PC-9 (cell line): ENCODE measurements around the gene PFKFB3. TPM values are rescaled to one million over a fixed set of nuclear protein-coding genes. Genes with fewer than 3 reads are reported as not detected.

ENCODE experiments used
- BruUV-seq: library from RNA; stranded (reverse); fragments of 400-500 nt; replicated peaks from 2 replicates; lab custom pipeline; 2021; lab: Mats Ljungman, UMichigan
- CTCF ChIA-PET: fragments of 300-600 bp; sonication (Branson Sonifier 250); formaldehyde crosslinking; loops from one replicate; lab custom pipeline; 2022; ENCODE audit warnings: antibody characterized with exemption; lab: Charles Lee
- POLR2A ChIA-PET: fragments of 300-600 bp; sonication (Branson Sonifier 250); formaldehyde crosslinking; loops from one replicate; lab custom pipeline; 2022; ENCODE audit warnings: antibody characterized with exemption; ENCODE audit not compliant: unreplicated experiment; lab: Charles Lee
- DNase-seq, 2 experiments: peaks; one replicate each; pipeline versions ENCODE4 v3.0.0 to v3.0.0-alpha.2; 2015 to 2022; ENCODE audit warnings: mixed read lengths in 1 of 2
- H2AFZ ChIP-seq: fragments of 200-600 bp; sonication (generic); 2 replicates; pipeline ENCODE4 v1.8.1; 2017; ENCODE audit warnings: antibody characterized with exemption
- H3F3A ChIP-seq: fragments of 200-600 bp; sonication (generic); 2 replicates; pipeline ENCODE4 v1.8.1; 2017; ENCODE audit warnings: antibody characterized with exemption, mild to moderate bottlenecking, low read depth; ENCODE audit not compliant: insufficient read depth
- H3K27ac ChIP-seq: fragments of 200-600 bp; sonication (generic); 2 replicates; pipeline ENCODE4 v1.6.1; 2016; ENCODE audit warnings: mixed run types
- H3K27me3 ChIP-seq: fragments of 200-600 bp; sonication (generic); 2 replicates; pipeline ENCODE4 v1.6.1; 2016; ENCODE audit warnings: low read depth, mixed run types; ENCODE audit not compliant: insufficient read depth
- H3K36me3 ChIP-seq: fragments of 200-600 bp; sonication (generic); 2 replicates; pipeline ENCODE4 v1.6.1; 2016; ENCODE audit warnings: low read depth, mixed run types
- H3K4me1 ChIP-seq: fragments of 200-600 bp; sonication (generic); replicated peaks from 2 replicates; pipeline ENCODE4 v1.6.1; 2016; ENCODE audit warnings: mixed run types; ENCODE audit not compliant: insufficient read depth
- H3K4me2 ChIP-seq: fragments of 200-600 bp; sonication (generic); 2 replicates; pipeline ENCODE4 v1.6.1; 2017; ENCODE audit warnings: mixed run types
- H3K4me3 ChIP-seq: fragments of 200-600 bp; sonication (generic); 2 replicates; pipeline ENCODE4 v1.6.1; 2016; ENCODE audit warnings: mixed run types
- H3K79me2 ChIP-seq: fragments of 200-600 bp; sonication (generic); 2 replicates; pipeline ENCODE4 v1.6.1; 2017; ENCODE audit warnings: low read depth, mixed run types
- H3K9me2 ChIP-seq: fragments of 200-600 bp; sonication (generic); 2 replicates; pipeline ENCODE4 v1.8.1; 2017; ENCODE audit warnings: mild to moderate bottlenecking; ENCODE audit not compliant: insufficient read depth
- H3K9me3 ChIP-seq: fragments of 200-600 bp; sonication (generic); 2 replicates; pipeline ENCODE4 v1.8.1; 2016; ENCODE audit warnings: low read depth; ENCODE audit not compliant: insufficient read depth
- H4K20me1 ChIP-seq: fragments of 200-600 bp; sonication (generic); 2 replicates; pipeline ENCODE4 v1.8.1; 2017; ENCODE audit not compliant: insufficient read depth
- CTCF ChIP-seq: fragments of 200-600 bp; sonication (generic); conservative IDR thresholded peaks from 2 replicates; pipeline ENCODE4 v1.6.1; 2017; ENCODE audit warnings: mixed run types, antibody characterized with exemption, mild to moderate bottlenecking, moderate library complexity
- EZH2 ChIP-seq: fragments of 200-600 bp; sonication (generic); IDR thresholded peaks from 2 replicates; pipeline ENCODE4 v1.8.0; 2017; ENCODE audit warnings: antibody characterized with exemption, low read depth
- intact Hi-C: fragments of 100-400 bp; cut with micrococcal nuclease; formaldehyde crosslinking; loops from one replicate; pipeline ENCODE4 v1.10.0; 2022; ENCODE audit not compliant: unreplicated experiment
- total RNA-seq: library from RNA; stranded (reverse); gene quantifications from 2 replicates; pipeline ENCODE4 v1.2.3, GENCODE V29; 2021

Gene PFKFB3
- total RNA-seq, 1 experiment from 2014 or later: 37.8 TPM

- Histone ChIP-seq H3K4me2 (no peak overlapping the region), H3K9me3 (no peaks in the 10 kb centered on the region), H4K20me1 (peaks cover 10% of the 10 kb centered on the region; the same call in 1 of the 2 replicates), H3K36me3 (no peaks in the 10 kb centered on the region), H3K79me2 (0 out of 2 replicates have a peak, but pooled peaks cover 4% of the 10 kb centered on the region), H3K4me1 (no peaks in the 10 kb centered on the region), H3K9me2 (no peaks in the 10 kb centered on the region), H2AFZ (no peak overlapping the region), H3K27ac (no peak overlapping the region), H3F3A (no peaks in the 10 kb centered on the region), H3K27me3 (no peaks in the 10 kb centered on the region), H3K4me3 (no peak overlapping the region)
- DNase-seq: no peak
- POLR2A ChIA-PET: no interaction called here
- CTCF ChIA-PET: no interaction called here
- BruUV-seq: no TSS peak
- TF ChIP-seq CTCF (no peak), EZH2 (no peak)
- intact Hi-C loops: no loop called here
Observed at GRCh38 chr10:6215683-6216484, 13.2 kb downstream of the PFKFB3 start.

GRCh38 chr10:6216916-6217315 lies 14.2 kb downstream of the PFKFB3 start:
- no peaks in the 10 kb centered on the region for H3K9me2 ChIP-seq
- 0 out of 2 replicates have a peak, but pooled peaks cover 2% of the 10 kb centered on the region for H4K20me1 ChIP-seq
- H3K4me2 ChIP-seq: no peak overlapping the region
- ChIA-PET CTCF (no interaction called here), POLR2A (no interaction called here)
- no peak overlapping the region for H3K4me3 ChIP-seq
- H2AFZ ChIP-seq: no peak overlapping the region
- H3K4me1 ChIP-seq: no peaks in the 10 kb centered on the region
- no peaks in the 10 kb centered on the region for H3F3A ChIP-seq
- no peaks in the 10 kb centered on the region for H3K9me3 ChIP-seq
- BruUV-seq: no TSS peak
- H3K79me2 ChIP-seq: no peaks in the 10 kb centered on the region
- no peaks in the 10 kb centered on the region for H3K36me3 ChIP-seq
- H3K27ac ChIP-seq: no peak overlapping the region
- DNase-seq: no peak
- intact Hi-C loops: no loop called here
- H3K27me3 ChIP-seq: no peaks in the 10 kb centered on the region
- no peak for TF ChIP-seq CTCF
- TF ChIP-seq EZH2: no peak

GRCh38 chr10:6217611-6218010 lies 14.9 kb downstream of the PFKFB3 start:
- no peaks in the 10 kb centered on the region for H3K9me2 ChIP-seq
- intact Hi-C loops: no loop called here
- no peaks in the 10 kb centered on the region for H3K36me3 ChIP-seq
- no peak overlapping the region for H3K27ac ChIP-seq
- no peak for DNase-seq
- no peaks in the 10 kb centered on the region for H3K4me1 ChIP-seq
- H3K4me2 ChIP-seq: no peak overlapping the region
- no peaks in the 10 kb centered on the region for H3F3A ChIP-seq
- no peaks in the 10 kb centered on the region for H3K27me3 ChIP-seq
- H3K4me3 ChIP-seq: no peak overlapping the region
- H4K20me1 ChIP-seq: no peaks in the 10 kb centered on the region
- no TSS peak for BruUV-seq
- CTCF ChIA-PET: no interaction called here
- POLR2A ChIA-PET: interaction anchor here (0.7 kb wide), 1 partner anchor 15 kb away, joined by 3 read pairs; no protein-coding TSS in a partner anchor
- TF ChIP-seq CTCF: no peak
- no peak overlapping the region for H2AFZ ChIP-seq
- no peaks in the 10 kb centered on the region for H3K79me2 ChIP-seq
- H3K9me3 ChIP-seq: no peaks in the 10 kb centered on the region
